HEK293 (cell line): ENCODE results near the gene JAM2.

ENCODE experiments used
- CTCF ChIA-PET: fragments of 350-600 bp; formaldehyde crosslinking; extraction: SDS; loops from one replicate; lab custom pipeline; 2021; ENCODE audit warnings: antibody characterized with exemption; lab: Yijun Ruan, JAX
- POLR2A ChIA-PET: fragments of 300-600 bp; formaldehyde crosslinking; extraction: SDS; loops from one replicate; lab custom pipeline; 2020; ENCODE audit warnings: antibody characterized with exemption, inconsistent platforms; lab: Yijun Ruan, JAX
- H3K27ac ChIP-seq: fragments of 200-500 bp; sonication (Bioruptor generic); 2 replicates; pipeline ENCODE4 v1.5.1; 2014; ENCODE audit warnings: low read depth, low read length, control low read depth, inconsistent platforms; ENCODE audit errors: extremely low read depth
- H3K36me3 ChIP-seq, 2 experiments: fragments of 200-500 bp in 1 of 2; sonication (Bioruptor generic) in 1 of 2; 1 replicate in 1 of 2; 2 replicates in 1 of 2; pipeline ENCODE4 v1.5.1; 2014 to 2017; ENCODE audit warnings: inconsistent platforms in 2 of 2, low read length in 2 of 2; ENCODE audit not compliant: control insufficient read depth in 2 of 2, insufficient read depth in 1 of 2
- H3K4me1 ChIP-seq: fragments of 200-500 bp; sonication (Bioruptor generic); 2 replicates; pipeline ENCODE4 v1.5.1; 2014; ENCODE audit warnings: mild to moderate bottlenecking, low read length, inconsistent platforms; ENCODE audit not compliant: control insufficient read depth, insufficient read depth
- H3K4me3 ChIP-seq: 2 replicates; pipeline ENCODE4 v1.5.1; 2011; ENCODE audit warnings: low read depth, mild to moderate bottlenecking, control low read depth, low read length, moderate library complexity
- H3K9me3 ChIP-seq: fragments of 200-500 bp; sonication (Bioruptor generic); 2 replicates; pipeline ENCODE4 v1.5.1; 2014; ENCODE audit warnings: low read depth, low read length, inconsistent platforms; ENCODE audit not compliant: control insufficient read depth, insufficient read depth
- BCL11B ChIP-seq: fragments of 450-650 bp; formaldehyde crosslinking; IDR thresholded peaks from 2 replicates; pipeline ENCODE4 v1.5.1; 2016; ENCODE audit warnings: low read depth, missing biosample characterization, missing genetic modification characterization
- EGR2 ChIP-seq: fragments of 450-650 bp; formaldehyde crosslinking; IDR thresholded peaks from 2 replicates; pipeline ENCODE4 v1.5.1; 2016; ENCODE audit warnings: low read depth, missing biosample characterization, missing genetic modification characterization
- GLIS2 ChIP-seq: fragments of 450-650 bp; formaldehyde crosslinking; IDR thresholded peaks from 2 replicates; pipeline ENCODE4 v1.5.1; 2016; ENCODE audit warnings: missing biosample characterization, missing genetic modification characterization
- SETDB1 ChIP-seq: IDR thresholded peaks from one replicate; pipeline ENCODE4 v1.6.1; 2017; ENCODE audit warnings: mild to moderate bottlenecking, low read length, moderate library complexity, mixed read lengths; ENCODE audit not compliant: insufficient read length
- TRIM28 ChIP-seq: IDR thresholded peaks from 2 replicates; pipeline ENCODE4 v1.6.1; 2011; ENCODE audit warnings: low read length, control low read depth, borderline replicate concordance
- ZBTB17 ChIP-seq: fragments of 450-650 bp; formaldehyde crosslinking; IDR thresholded peaks from 2 replicates; pipeline ENCODE4 v1.5.1; 2016; ENCODE audit warnings: missing biosample characterization, missing genetic modification characterization
- ZBTB20 ChIP-seq: fragments of 450-650 bp; formaldehyde crosslinking; IDR thresholded peaks from 2 replicates; pipeline ENCODE4 v1.5.1; 2016; ENCODE audit warnings: missing biosample characterization, missing genetic modification characterization
- ZBTB49 ChIP-seq: fragments of 450-650 bp; formaldehyde crosslinking; IDR thresholded peaks from 2 replicates; pipeline ENCODE4 v1.5.1; 2016; ENCODE audit warnings: missing biosample characterization, missing genetic modification characterization, low read depth
- ZFP41 ChIP-seq: fragments of 450-650 bp; formaldehyde crosslinking; IDR thresholded peaks from 2 replicates; pipeline ENCODE4 v1.5.1; 2016; ENCODE audit warnings: missing biosample characterization, missing genetic modification characterization, borderline replicate concordance
- ZNF18 ChIP-seq: fragments of 450-650 bp; formaldehyde crosslinking; IDR thresholded peaks from 2 replicates; pipeline ENCODE4 v1.5.1; 2016; ENCODE audit warnings: missing biosample characterization, missing genetic modification characterization
- ZNF223 ChIP-seq: fragments of 450-650 bp; formaldehyde crosslinking; IDR thresholded peaks from 2 replicates; pipeline ENCODE4 v1.5.1; 2016; ENCODE audit warnings: missing biosample characterization, missing genetic modification characterization
- ZNF24 ChIP-seq: fragments of 450-650 bp; formaldehyde crosslinking; IDR thresholded peaks from 2 replicates; pipeline ENCODE4 v1.5.1; 2016; ENCODE audit warnings: missing biosample characterization, missing genetic modification characterization
- ZNF362 ChIP-seq: fragments of 450-650 bp; formaldehyde crosslinking; IDR thresholded peaks from 2 replicates; pipeline ENCODE4 v1.5.1; 2016; ENCODE audit warnings: missing biosample characterization, missing genetic modification characterization
- ZNF433 ChIP-seq: fragments of 450-650 bp; formaldehyde crosslinking; IDR thresholded peaks from 2 replicates; pipeline ENCODE4 v1.5.1; 2016; ENCODE audit warnings: missing biosample characterization, missing genetic modification characterization, low read depth
- ZNF473 ChIP-seq: fragments of 450-650 bp; formaldehyde crosslinking; IDR thresholded peaks from 2 replicates; pipeline ENCODE4 v1.5.1; 2017; ENCODE audit warnings: missing biosample characterization, missing genetic modification characterization
- ZNF629 ChIP-seq: fragments of 450-650 bp; formaldehyde crosslinking; IDR thresholded peaks from 2 replicates; pipeline ENCODE4 v1.5.1; 2017; ENCODE audit warnings: missing biosample characterization, missing genetic modification characterization
- ZNF791 ChIP-seq: fragments of 450-650 bp; formaldehyde crosslinking; IDR thresholded peaks from 2 replicates; pipeline ENCODE4 v1.5.1; 2016; ENCODE audit warnings: missing biosample characterization, missing genetic modification characterization
- ZXDB ChIP-seq: fragments of 450-650 bp; formaldehyde crosslinking; IDR thresholded peaks from 2 replicates; pipeline ENCODE4 v1.5.1; 2016; ENCODE audit warnings: missing biosample characterization, missing genetic modification characterization
- TF ChIP-seq, protein P1 (sequence below): sonication (generic); formaldehyde crosslinking; IDR thresholded peaks from 2 replicates; pipeline ENCODE4 v1.8.1; 2022; ENCODE audit warnings: mild to moderate bottlenecking, moderate library complexity, missing genetic modification reagents
- TF ChIP-seq, protein P2 (sequence below): fragments of 450-650 bp; formaldehyde crosslinking; IDR thresholded peaks from 2 replicates; pipeline ENCODE4 v1.5.1; 2016; ENCODE audit warnings: missing biosample characterization, missing genetic modification characterization, low read depth
- TF ChIP-seq, protein P3 (sequence below): fragments of 450-650 bp; formaldehyde crosslinking; IDR thresholded peaks from 2 replicates; pipeline ENCODE4 v1.5.1; 2017; ENCODE audit warnings: missing biosample characterization, missing genetic modification characterization

JAM2 gene

GRCh38 chr21:25759573-25759972, 120.5 kb downstream of the JAM2 start (continued):
- no peak for TF ChIP-seq ZNF629

- H3K4me1 ChIP-seq, result no peaks in the 10 kb centered on the region
- ChIA-PET CTCF (interaction anchor here (0.6 kb wide), 1 partner anchor 550 kb away, joined by 3 read pairs; no protein-coding TSS in a partner anchor), POLR2A (no interaction called here)
- H3K4me3 ChIP-seq, result no peak overlapping the region
- no peaks in the 10 kb centered on the region for H3K9me3 ChIP-seq
- peaks cover 49 to 72% of the 10 kb centered on the region in 2 experiments for H3K36me3 ChIP-seq
- TF ChIP-seq, protein P1, sequence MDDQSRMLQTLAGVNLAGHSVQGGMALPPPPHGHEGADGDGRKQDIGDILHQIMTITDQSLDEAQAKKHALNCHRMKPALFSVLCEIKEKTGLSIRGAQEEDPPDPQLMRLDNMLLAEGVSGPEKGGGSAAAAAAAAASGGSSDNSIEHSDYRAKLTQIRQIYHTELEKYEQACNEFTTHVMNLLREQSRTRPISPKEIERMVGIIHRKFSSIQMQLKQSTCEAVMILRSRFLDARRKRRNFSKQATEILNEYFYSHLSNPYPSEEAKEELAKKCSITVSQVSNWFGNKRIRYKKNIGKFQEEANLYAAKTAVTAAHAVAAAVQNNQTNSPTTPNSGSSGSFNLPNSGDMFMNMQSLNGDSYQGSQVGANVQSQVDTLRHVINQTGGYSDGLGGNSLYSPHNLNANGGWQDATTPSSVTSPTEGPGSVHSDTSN (CRISPR knock-in tag), result no peak
- TF ChIP-seq ZNF791 (tag by site-specific recombination) (no peak), BCL11B (tag by site-specific recombination) (no peak), ZNF18 (tag by site-specific recombination) (no peak), SETDB1 (no peak), EGR2 (tag by site-specific recombination) (no peak), ZFP41 (tag by site-specific recombination) (no peak), ZBTB49 (tag by site-specific recombination) (no peak)
- TF ChIP-seq, protein P2, sequence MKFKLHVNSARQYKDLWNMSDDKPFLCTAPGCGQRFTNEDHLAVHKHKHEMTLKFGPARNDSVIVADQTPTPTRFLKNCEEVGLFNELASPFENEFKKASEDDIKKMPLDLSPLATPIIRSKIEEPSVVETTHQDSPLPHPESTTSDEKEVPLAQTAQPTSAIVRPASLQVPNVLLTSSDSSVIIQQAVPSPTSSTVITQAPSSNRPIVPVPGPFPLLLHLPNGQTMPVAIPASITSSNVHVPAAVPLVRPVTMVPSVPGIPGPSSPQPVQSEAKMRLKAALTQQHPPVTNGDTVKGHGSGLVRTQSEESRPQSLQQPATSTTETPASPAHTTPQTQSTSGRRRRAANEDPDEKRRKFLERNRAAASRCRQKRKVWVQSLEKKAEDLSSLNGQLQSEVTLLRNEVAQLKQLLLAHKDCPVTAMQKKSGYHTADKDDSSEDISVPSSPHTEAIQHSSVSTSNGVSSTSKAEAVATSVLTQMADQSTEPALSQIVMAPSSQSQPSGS (tag by site-specific recombination), result no peak
- H3K27ac ChIP-seq, result no peak overlapping the region
These were observed 121.0 kb downstream of the JAM2 start for GRCh38 chr21:25760061-25760460.

GRCh38 chr21:25760677-25761076, 121.6 kb downstream of the JAM2 start:
- POLR2A ChIA-PET, result no interaction called here
- CTCF ChIA-PET, result no interaction called here
- H3K9me3 ChIP-seq, result no peaks in the 10 kb centered on the region
- no peak overlapping the region for H3K4me3 ChIP-seq
- no peaks in the 10 kb centered on the region for H3K4me1 ChIP-seq
- H3K36me3 ChIP-seq, result peaks cover 51 to 74% of the 10 kb centered on the region in 2 experiments
- no peak overlapping the region for H3K27ac ChIP-seq
- TF ChIP-seq ZBTB17 (tag by site-specific recombination), result no peak
- TF ChIP-seq ZNF473 (tag by site-specific recombination), result no peak
- TF ChIP-seq ZNF223, result no peak
- TF ChIP-seq ZNF24 (tag by site-specific recombination), result no peak
- TF ChIP-seq ZBTB20 (tag by site-specific recombination), result no peak
- no peak for TF ChIP-seq ZNF433 (tag by site-specific recombination)
- TF ChIP-seq, protein P3, sequence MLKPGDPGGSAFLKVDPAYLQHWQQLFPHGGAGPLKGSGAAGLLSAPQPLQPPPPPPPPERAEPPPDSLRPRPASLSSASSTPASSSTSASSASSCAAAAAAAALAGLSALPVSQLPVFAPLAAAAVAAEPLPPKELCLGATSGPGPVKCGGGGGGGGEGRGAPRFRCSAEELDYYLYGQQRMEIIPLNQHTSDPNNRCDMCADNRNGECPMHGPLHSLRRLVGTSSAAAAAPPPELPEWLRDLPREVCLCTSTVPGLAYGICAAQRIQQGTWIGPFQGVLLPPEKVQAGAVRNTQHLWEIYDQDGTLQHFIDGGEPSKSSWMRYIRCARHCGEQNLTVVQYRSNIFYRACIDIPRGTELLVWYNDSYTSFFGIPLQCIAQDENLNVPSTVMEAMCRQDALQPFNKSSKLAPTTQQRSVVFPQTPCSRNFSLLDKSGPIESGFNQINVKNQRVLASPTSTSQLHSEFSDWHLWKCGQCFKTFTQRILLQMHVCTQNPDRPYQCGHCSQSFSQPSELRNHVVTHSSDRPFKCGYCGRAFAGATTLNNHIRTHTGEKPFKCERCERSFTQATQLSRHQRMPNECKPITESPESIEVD (tag by site-specific recombination), result no peak
- no peak for TF ChIP-seq ZNF362 (tag by site-specific recombination)
- no peak for TF ChIP-seq ZXDB
- TF ChIP-seq TRIM28, result no peak
- no peak for TF ChIP-seq GLIS2
- TF ChIP-seq ZNF791 (tag by site-specific recombination), result no peak
